DMS79 treated with DMSO at 0.1 percent for 48 hours (cell line): ENCODE data around the gene CCND1.
"Not testable (repeated sequence)": the region's sequence is repeated elsewhere in the genome, so short reads cannot be mapped to it uniquely, and the experiment has no call there.

Experiments used
- DNase-seq: peaks from one replicate; lab custom pipeline; 2025; lab: John Stamatoyannopoulos, UW

The CCND1 gene

GRCh38 chr11:69618237-69618636 is 22.7 kb upstream of the CCND1 start:
- DNase-seq, result no peak

GRCh38 chr11:69620683-69621290 is 20.2 kb upstream of the CCND1 start:
- no peak for DNase-seq

- not testable (repeated sequence) for DNase-seq
These were observed 18.8 kb upstream of the CCND1 start for GRCh38 chr11:69622097-69622681.

GRCh38 chr11:69624293-69624692 is 16.7 kb upstream of the CCND1 start:
- DNase-seq, result no peak

GRCh38 chr11:69625476-69625875 is 15.5 kb upstream of the CCND1 start:
- DNase-seq, result no peak

GRCh38 chr11:69627551-69627950 is 13.4 kb upstream of the CCND1 start:
- DNase-seq, result no peak

GRCh38 chr11:69630017-69630416 is 10.9 kb upstream of the CCND1 start:
- no peak for DNase-seq

GRCh38 chr11:69630424-69630823 is 10.5 kb upstream of the CCND1 start:
- DNase-seq, result no peak

- DNase-seq, result no peak
These were observed 8.1 kb upstream of the CCND1 start for GRCh38 chr11:69632900-69633299.

- DNase-seq, result no peak
These were observed 6.9 kb upstream of the CCND1 start for GRCh38 chr11:69634069-69634468.

- no peak for DNase-seq
These were observed 6.4 kb upstream of the CCND1 start for GRCh38 chr11:69634590-69634989.

GRCh38 chr11:69635195-69635594 is 5.8 kb upstream of the CCND1 start:
- no peak for DNase-seq

- DNase-seq, result no peak
These were observed 5.0 kb upstream of the CCND1 start for GRCh38 chr11:69635804-69636511.

GRCh38 chr11:69636512-69637197 is 4.3 kb upstream of the CCND1 start:
- DNase-seq, result no peak

GRCh38 chr11:69637198-69637940 is 3.6 kb upstream of the CCND1 start:
- DNase-seq, result no peak

GRCh38 chr11:69637941-69638871 is 2.8 kb upstream of the CCND1 start:
- no peak for DNase-seq

- DNase-seq, result peak; percentile 38
These were observed 1.8 kb upstream of the CCND1 start for GRCh38 chr11:69638941-69639681.

GRCh38 chr11:69639831-69640230 is 1.1 kb upstream of the CCND1 start:
- no peak for DNase-seq

GRCh38 chr11:69640260-69640994 is 529 bp upstream of the CCND1 start:
- DNase-seq, result no peak
